GM21390 (cell line): ENCODE results near the gene SPAG7.
A peak's percentile ranks its signal among the peaks of the same experiment; 100 is the strongest.

Experiments used
- ATAC-seq: cut with Tn5 transposase; IDR thresholded peaks from one replicate; pipeline ENCODE4 v1.9.1; 2021; ENCODE audit not compliant: unreplicated experiment

SPAG7 gene

GRCh38 chr17:4950075-4950745 is 17.4 kb downstream of the SPAG7 start:
- ATAC-seq = no peak

GRCh38 chr17:4949321-4950074 is 18.1 kb downstream of the SPAG7 start:
- no peak for ATAC-seq

- ATAC-seq = no peak
Measured at GRCh38 chr17:4948931-4949320, 18.7 kb downstream of the SPAG7 start.

GRCh38 chr17:4948166-4948930 is 19.3 kb downstream of the SPAG7 start, which contains the start of gene PFN1:
TSS of gene PFN1 (minus strand) at chr17:4948530. CDS start at chr17:4948394, 136 bp downstream.
- no peak for ATAC-seq

- no peak for ATAC-seq
Measured at GRCh38 chr17:4947411-4948165, 20.0 kb downstream of the SPAG7 start.

GRCh38 chr17:4947010-4947410 is 20.6 kb downstream of the SPAG7 start:
- no peak for ATAC-seq

- no peak for ATAC-seq
Measured at GRCh38 chr17:4946312-4946976, 21.2 kb downstream of the SPAG7 start.

GRCh38 chr17:4945944-4946280 is 21.7 kb downstream of the SPAG7 start:
- ATAC-seq = no peak

GRCh38 chr17:4945176-4945943 is 22.3 kb downstream of the SPAG7 start:
- ATAC-seq = no peak

GRCh38 chr17:4944554-4945175 is 23.0 kb downstream of the SPAG7 start:
- ATAC-seq = no peak

- ATAC-seq = no peak
Measured at GRCh38 chr17:4944163-4944553, 23.5 kb downstream of the SPAG7 start.

GRCh38 chr17:4942760-4943508 is 24.7 kb downstream of the SPAG7 start:
- ATAC-seq = no peak

GRCh38 chr17:4941319-4941610 is 26.4 kb downstream of the SPAG7 start:
- ATAC-seq = no peak

- ATAC-seq = no peak
Measured at GRCh38 chr17:4940555-4941318, 26.9 kb downstream of the SPAG7 start.

GRCh38 chr17:4939796-4940554 is 27.6 kb downstream of the SPAG7 start, which contains the start of the genes RNF167 and SLC25A11:
TSS of gene RNF167 (plus strand) at chr17:4940268. CDS start at chr17:4940910, 642 bp downstream.
TSS of gene SLC25A11 (minus strand) at chr17:4940046. CDS start at chr17:4939910, 136 bp downstream.
- peak; percentile 68 for ATAC-seq

- peak; percentile 2 for ATAC-seq
Measured at GRCh38 chr17:4939546-4939795, 28.1 kb downstream of the SPAG7 start.

- ATAC-seq = no peak
Measured at GRCh38 chr17:4938688-4939545, 28.7 kb downstream of the SPAG7 start.
